Hematopoietic multipotent progenitor cell treated with erythropoietin and hydrocortisone succinate and interleukin-3 and kit ligand, for 4 days (in vitro differentiated cells): ENCODE measurements around the gene SLC24A3.

Experiments used
- DNase-seq: peaks from one replicate; pipeline ENCODE4 v3.0.0-alpha.2; 2015

The SLC24A3 gene

GRCh38 chr20:19274001-19274400, 61.6 kb downstream of the SLC24A3 start:
- DNase-seq, result no peak

GRCh38 chr20:19274412-19275015, 62.1 kb downstream of the SLC24A3 start:
- no peak for DNase-seq

GRCh38 chr20:19275038-19275629, 62.7 kb downstream of the SLC24A3 start:
- peak; percentile 93 for DNase-seq

- DNase-seq, result no peak
Measured at GRCh38 chr20:19275630-19276071, 63.2 kb downstream of the SLC24A3 start.

- peak; percentile 50 for DNase-seq
Measured at GRCh38 chr20:19277381-19277780, 64.9 kb downstream of the SLC24A3 start.

GRCh38 chr20:19283490-19284025, 71.1 kb downstream of the SLC24A3 start:
- no peak for DNase-seq

GRCh38 chr20:19284400-19285178, 72.1 kb downstream of the SLC24A3 start:
- no peak for DNase-seq

- no peak for DNase-seq
Measured at GRCh38 chr20:19285436-19285835, 73.0 kb downstream of the SLC24A3 start.

- no peak for DNase-seq
Measured at GRCh38 chr20:19288061-19288460, 75.6 kb downstream of the SLC24A3 start.

GRCh38 chr20:19288636-19289035, 76.2 kb downstream of the SLC24A3 start:
- no peak for DNase-seq

- DNase-seq, result no peak
Measured at GRCh38 chr20:19289451-19289850, 77.0 kb downstream of the SLC24A3 start.

- DNase-seq, result no peak
Measured at GRCh38 chr20:19291024-19291817, 78.8 kb downstream of the SLC24A3 start.

- no peak for DNase-seq
Measured at GRCh38 chr20:19291818-19292132, 79.3 kb downstream of the SLC24A3 start.

- DNase-seq, result no peak
Measured at GRCh38 chr20:19292254-19292653, 79.8 kb downstream of the SLC24A3 start.

GRCh38 chr20:19295076-19295475, 82.6 kb downstream of the SLC24A3 start:
- peak; percentile 60 for DNase-seq

GRCh38 chr20:19298652-19299051, 86.2 kb downstream of the SLC24A3 start:
- DNase-seq, result no peak

GRCh38 chr20:19300395-19300794, 88.0 kb downstream of the SLC24A3 start:
- no peak for DNase-seq

GRCh38 chr20:19301142-19301541, 88.7 kb downstream of the SLC24A3 start:
- no peak for DNase-seq

- no peak for DNase-seq
Measured at GRCh38 chr20:19301843-19302242, 89.4 kb downstream of the SLC24A3 start.

- no peak for DNase-seq
Measured at GRCh38 chr20:19302714-19303113, 90.3 kb downstream of the SLC24A3 start.

GRCh38 chr20:19304389-19304788, 91.9 kb downstream of the SLC24A3 start:
- peak; percentile 71 for DNase-seq

- DNase-seq, result no peak
Measured at GRCh38 chr20:19304886-19305415, 92.5 kb downstream of the SLC24A3 start.

GRCh38 chr20:19308146-19308545, 95.7 kb downstream of the SLC24A3 start:
- peak; percentile 67 for DNase-seq
